Aorta (tissue), 5 donors: ENCODE results near the gene MLN. TPM values are rescaled to one million over a fixed set of nuclear protein-coding genes. Genes with fewer than 3 reads are reported as not detected.

Source experiments
- ATAC-seq: fragments of 200-7000 bp; cut with Tn5 transposase; one replicate; pipeline ENCODE4 v1.9.1; 2022; ENCODE audit warnings: moderate library complexity; ENCODE audit not compliant: low FRiP score
- DNase-seq, 2 donors: peaks; one replicate each; pipeline ENCODE4 v3.0.0-alpha.2; 2020
- H3K27ac ChIP-seq, 2 donors: one replicate each; pipeline ENCODE4 v1.5.1; 2013; ENCODE audit warnings: low read length in 2 of 2, mild to moderate bottlenecking in 2 of 2, moderate library complexity in 2 of 2, control low read depth in 1 of 2, inconsistent platforms in 1 of 2, low read depth in 1 of 2
- H3K27me3 ChIP-seq, 2 donors: one replicate each; pipeline ENCODE4 v1.6.1; 2013; ENCODE audit warnings: control low read depth in 1 of 2, low read length in 1 of 2, mild to moderate bottlenecking in 1 of 2, moderate library complexity in 1 of 2; ENCODE audit not compliant: insufficient read depth in 2 of 2, control insufficient read depth in 1 of 2
- H3K36me3 ChIP-seq, 2 donors: one replicate each; pipeline ENCODE4 v1.6.1; 2013; ENCODE audit warnings: control low read depth in 1 of 2, low read length in 1 of 2, mild to moderate bottlenecking in 1 of 2; ENCODE audit not compliant: insufficient read depth in 2 of 2, control insufficient read depth in 1 of 2
- H3K4me1 ChIP-seq, 2 donors: one replicate each; pipeline ENCODE4 v1.6.1; 2013; ENCODE audit warnings: low read length in 2 of 2, control low read depth in 1 of 2, mild to moderate bottlenecking in 1 of 2, moderate library complexity in 1 of 2; ENCODE audit not compliant: insufficient read depth in 2 of 2, control insufficient read depth in 1 of 2
- H3K4me3 ChIP-seq, 2 donors: one replicate each; pipeline ENCODE4 v1.5.1; 2013; ENCODE audit warnings: low read length in 2 of 2, control low read depth in 1 of 2, mild to moderate bottlenecking in 1 of 2
- H3K9me3 ChIP-seq: one replicate; pipeline ENCODE4 v1.6.1; 2013; ENCODE audit warnings: mild to moderate bottlenecking, low read length; ENCODE audit not compliant: control insufficient read depth
- WGBS, 2 donors: extraction: QIAGEN DNeasy Blood & Tissue Kit; methylation state at CpG; one replicate each; pipeline ENCODE4 v1.1.7; 2013; 5-methylcytosine and 5-hydroxymethylcytosine counted together
- intact Hi-C, 2 donors: fragments of 100-400 bp; cut with DNase I; formaldehyde crosslinking; loops; one replicate each; pipeline versions ENCODE4 v1.14.2 to v1.15.0; 2022
- polyA plus RNA-seq, 2 donors: library from polyadenylated mRNA; stranded (reverse); fragments of 200-250 nt; gene quantifications; one replicate each; pipeline ENCODE4 v1.2.3, GENCODE V29; 2013
- total RNA-seq, 2 donors: library from RNA; stranded (reverse); fragmentation: NEBNext Ultra II Directional; extraction: Animal tissue kit (Norgen Biotek cat#: 25700); gene quantifications; one replicate each; pipeline ENCODE4 v1.2.1, GENCODE V29; 2021
- donor health status: healthy with polysubstance abuse.
- donor health status: Bipolar disorder and iron deficiency.
- donor health status: DM: no; HTN: no; CAD: no.
- donor health status: DM: no; HTN: no; CAD: no.
- donor health status: DM: yes; HTN: yes; CAD: no.

Gene MLN
- total and polyA plus RNA-seq, 4 donors, result 2.6 TPM; not detected in 3

DNA sequence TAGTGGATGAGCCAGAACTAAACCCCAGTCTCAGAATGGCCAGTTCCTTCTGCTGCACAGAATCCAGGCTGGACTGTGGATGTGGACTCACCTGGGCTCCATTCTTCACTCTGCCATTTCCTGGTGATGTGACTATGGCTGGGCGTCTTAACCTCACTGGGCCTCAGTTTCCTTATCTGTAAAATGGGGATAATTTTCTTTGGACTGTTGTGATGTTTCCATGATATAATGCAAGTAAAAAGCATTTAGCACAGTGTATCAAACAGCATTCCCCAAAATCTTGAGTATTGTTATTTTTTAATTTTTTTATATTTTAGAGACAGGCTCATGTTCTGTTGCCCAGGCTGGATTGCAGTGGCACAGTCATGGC is 51.2 kb downstream of the MLN start:
- ATAC-seq (no peak), DNase-seq (no peak)
- H3K4me3 ChIP-seq, result no peak overlapping the region
- no peaks in the 10 kb centered on the region for H3K4me1 ChIP-seq
- WGBS, 2 donors, result 93 to 97% methylated on average over 1 of the region's 1 CpG
- intact Hi-C loops, result no loop called here
- H3K36me3 ChIP-seq, result no peaks in the 10 kb centered on the region
- no peaks in the 10 kb centered on the region for H3K9me3 ChIP-seq
- H3K27me3 ChIP-seq, result no peaks in the 10 kb centered on the region
- H3K27ac ChIP-seq, result no peak overlapping the region

GRCh38 chr6:33751771-33752645 is 51.8 kb downstream of the MLN start:
- intact Hi-C loops, result no loop called here
- WGBS, 2 donors, result 81 to 86% methylated on average over 15 of the region's 15 CpGs
- Histone ChIP-seq H3K4me1 (no peaks in the 10 kb centered on the region), H3K9me3 (no peaks in the 10 kb centered on the region), H3K4me3 (no peak overlapping the region), H3K27me3 (no peaks in the 10 kb centered on the region), H3K36me3 (no peaks in the 10 kb centered on the region), H3K27ac (no peak overlapping the region)
- DNase-seq, result no peak
- ATAC-seq, result no peak

GRCh38 chr6:33750244-33750991 is 53.4 kb downstream of the MLN start:
- no peaks in the 10 kb centered on the region for H3K4me1 ChIP-seq
- intact Hi-C loops, result no loop called here
- H3K9me3 ChIP-seq, result no peaks in the 10 kb centered on the region
- no peak overlapping the region for H3K27ac ChIP-seq
- no peaks in the 10 kb centered on the region for H3K27me3 ChIP-seq
- ATAC-seq, result no peak
- no peaks in the 10 kb centered on the region for H3K36me3 ChIP-seq
- no peak for DNase-seq
- 59 to 75% methylated on average over 11 of the region's 11 CpGs for WGBS, 2 donors
- H3K4me3 ChIP-seq, result no peak overlapping the region

DNA sequence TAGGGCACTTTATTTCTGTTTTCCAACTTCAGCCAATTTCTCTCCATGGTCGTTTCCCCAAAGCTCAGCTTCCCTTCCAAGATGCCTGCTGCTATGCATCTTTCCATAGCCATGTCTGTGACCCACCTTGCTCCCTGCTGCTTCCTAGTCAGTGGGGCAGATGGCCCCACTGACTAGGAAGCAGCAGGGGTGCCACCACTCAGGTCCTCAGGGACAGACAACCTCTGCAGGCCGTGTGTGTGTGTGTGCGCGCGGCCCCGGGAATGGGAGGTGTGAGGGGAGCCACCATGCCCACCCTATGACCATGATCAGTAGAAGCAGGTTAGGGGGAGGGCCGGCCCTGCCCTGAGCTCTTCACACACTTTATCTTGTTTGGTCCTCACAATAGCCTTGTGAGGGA is 54.4 kb downstream of the MLN start:
- H3K9me3 ChIP-seq, result no peaks in the 10 kb centered on the region
- 86 to 91% methylated on average over 7 of the region's 7 CpGs for WGBS, 2 donors
- intact Hi-C loops, result no loop called here
- DNase-seq (no peak), ATAC-seq (no peak)
- H3K36me3 ChIP-seq, result no peaks in the 10 kb centered on the region
- no peaks in the 10 kb centered on the region for H3K4me1 ChIP-seq
- no peaks in the 10 kb centered on the region for H3K27me3 ChIP-seq
- no peak overlapping the region for H3K4me3 ChIP-seq
- H3K27ac ChIP-seq, result no peak overlapping the region

DNA sequence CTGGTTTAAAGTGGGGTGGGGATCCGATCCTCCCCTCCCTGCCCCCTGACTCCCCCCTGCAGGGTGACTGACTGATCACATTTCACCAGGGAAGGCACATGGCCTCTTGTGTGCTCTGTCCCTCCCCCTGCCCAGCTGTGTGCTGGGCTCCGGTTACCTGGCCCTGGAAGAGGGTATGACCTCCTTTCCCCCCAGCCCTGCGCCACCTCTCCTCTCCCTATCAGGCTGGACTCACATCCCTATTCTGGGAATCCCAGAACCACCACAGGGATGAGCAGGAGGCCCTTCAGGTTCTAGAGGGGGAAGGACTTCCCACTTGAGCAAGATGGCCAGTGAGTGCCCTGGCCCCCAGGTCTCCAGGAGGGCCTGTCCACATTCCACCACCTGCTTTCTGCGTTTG is 55.0 kb downstream of the MLN start:
- DNase-seq, result no peak
- Histone ChIP-seq H3K27ac (no peak overlapping the region), H3K4me3 (no peak overlapping the region), H3K4me1 (no peaks in the 10 kb centered on the region), H3K36me3 (no peaks in the 10 kb centered on the region), H3K9me3 (no peaks in the 10 kb centered on the region), H3K27me3 (no peaks in the 10 kb centered on the region)
- intact Hi-C loops, result no loop called here
- 80 to 82% methylated on average over 4 of the region's 4 CpGs for WGBS, 2 donors
- no peak for ATAC-seq

DNA sequence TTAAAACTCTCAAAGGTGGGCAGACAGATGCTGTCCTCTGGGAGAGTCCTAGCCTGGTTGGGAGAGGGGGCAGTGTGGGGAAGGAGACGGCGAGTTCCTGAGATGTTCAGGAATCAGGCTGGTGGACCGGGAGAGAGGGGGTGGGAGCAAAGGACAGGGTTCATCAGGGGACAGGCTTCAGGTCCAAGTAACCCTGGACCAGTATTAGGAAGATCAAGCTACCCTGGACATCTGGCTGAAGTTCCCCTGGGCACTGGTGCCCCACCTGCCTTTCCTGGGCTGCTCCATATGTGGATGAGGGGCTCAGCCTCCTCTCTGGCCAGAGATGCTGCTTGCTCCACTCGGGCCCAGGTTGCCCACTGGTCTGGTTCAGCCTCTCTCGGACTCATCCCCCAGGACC is 56.0 kb downstream of the MLN start:
- Histone ChIP-seq H3K27me3 (no peaks in the 10 kb centered on the region), H3K27ac (no peak overlapping the region), H3K4me1 (no peaks in the 10 kb centered on the region), H3K9me3 (no peaks in the 10 kb centered on the region), H3K36me3 (no peaks in the 10 kb centered on the region), H3K4me3 (no peak overlapping the region)
- WGBS, 2 donors, result 85 to 92% methylated on average over 5 of the region's 5 CpGs
- ATAC-seq (no peak), DNase-seq (no peak)
- intact Hi-C loops, result no loop called here

GRCh38 chr6:33746651-33747100 is 57.1 kb downstream of the MLN start, which contains the start of gene IP6K3:
TSS of gene IP6K3 (minus strand) at chr6:33746905. CDS start at chr6:33735476, 11,429 bp downstream.
- DNase-seq (no peak), ATAC-seq (no peak)
- intact Hi-C loops, result no loop called here
- Histone ChIP-seq H3K9me3 (no peaks in the 10 kb centered on the region), H3K4me3 (no peak within 1 kb of the TSS), H3K36me3 (no peaks in the 10 kb centered on the region), H3K4me1 (no peaks in the 10 kb centered on the region), H3K27ac (no peak within 1 kb of the TSS), H3K27me3 (no peaks in the 10 kb centered on the region)
- 50 to 51% methylated on average over 10 of the region's 10 CpGs for WGBS, 2 donors

- ATAC-seq (no peak), DNase-seq (no peak)
- no peak overlapping the region for H3K27ac ChIP-seq
These were observed 57.7 kb downstream of the MLN start for GRCh38 chr6:33746036-33746600.

More at GRCh38 chr6:33746036-33746600, 57.7 kb downstream of the MLN start:
- Histone ChIP-seq H3K9me3 (no peaks in the 10 kb centered on the region), H3K4me1 (no peaks in the 10 kb centered on the region), H3K36me3 (no peaks in the 10 kb centered on the region), H3K4me3 (no peak overlapping the region), H3K27me3 (no peaks in the 10 kb centered on the region)
- WGBS, 2 donors, result 24 to 29% methylated on average over 14 of the region's 14 CpGs
- intact Hi-C loops, result no loop called here
